ENCODE data around the gene PBLD. TPM values are rescaled to one million over a fixed set of nuclear protein-coding genes. Genes with fewer than 3 reads are reported as not detected.
"Not testable (repeated sequence)": the region's sequence is repeated elsewhere in the genome, so short reads cannot be mapped to it uniquely, and the experiment has no call there.

The PBLD gene
- polyA plus RNA-seq, 6 donors from 2014 or later: 0.77 to 2.0 (median 1.00) TPM; not detected in 1

DNA sequence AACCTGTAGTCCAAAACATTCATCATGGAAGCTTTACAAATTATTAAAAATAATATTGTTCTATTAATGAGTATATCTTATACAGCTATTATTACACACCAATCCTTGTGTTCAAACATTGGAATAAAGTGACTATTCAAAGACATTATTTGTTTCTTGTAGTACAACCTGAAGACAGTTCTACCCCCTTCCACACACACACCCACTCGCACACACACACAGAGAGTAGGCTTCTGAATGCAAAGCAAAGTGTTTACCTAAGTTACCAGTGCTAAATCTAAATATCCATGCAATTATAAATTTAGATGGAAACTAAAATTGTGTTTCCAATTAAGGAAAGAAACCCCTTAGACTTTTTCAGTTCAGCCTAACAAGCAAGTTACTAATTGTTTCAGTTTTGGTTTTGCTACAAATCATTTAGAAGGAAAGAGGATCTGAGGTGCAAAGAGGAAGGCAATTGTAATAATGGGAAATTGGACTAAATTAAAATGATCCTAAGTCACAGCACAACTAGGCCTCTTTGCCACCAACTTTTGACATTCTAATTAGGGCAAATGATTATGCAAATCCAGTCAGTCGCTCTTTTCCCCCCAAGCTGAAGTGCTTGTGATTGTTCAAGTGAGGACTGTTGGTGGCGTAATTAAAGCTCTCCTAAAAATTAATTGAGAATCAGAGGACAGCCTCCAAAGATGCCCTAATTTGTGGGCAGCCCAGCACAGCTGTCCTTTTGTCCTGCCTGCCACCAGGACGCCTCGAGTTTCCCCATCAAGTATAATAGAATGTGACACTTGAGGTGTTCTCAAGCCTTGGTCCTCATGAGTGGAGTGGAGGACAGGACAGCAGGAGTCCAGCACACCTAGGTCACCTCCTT is 80.9 kb downstream of the PBLD start:
- ATAC-seq (ENCODE audit: low read depth in 2 of 2) (no peak), DNase-seq (no peak)
- peaks cover 10 to 14% (median 13%) of the 10 kb centered on the region in 3 donors for H3K4me1 Mint-ChIP-seq
- H3K4me3 Mint-ChIP-seq: peak overlapping the region in 2 of 8 donors; percentile 23 to 35
- no peaks in the 10 kb centered on the region for H3K9me3 Mint-ChIP-seq
- no peaks in the 10 kb centered on the region for H3K36me3 Mint-ChIP-seq
- H3K27me3 Mint-ChIP-seq: no peaks in the 10 kb centered on the region
- H3K27ac Mint-ChIP-seq: peak overlapping the region in 2 of 6 donors; percentile 28 to 48

GRCh38 chr10:68251151-68251550 is 81.6 kb downstream of the PBLD start:
- no peak for DNase-seq
- no peaks in the 10 kb centered on the region for H3K9me3 Mint-ChIP-seq
- peaks cover 10 to 14% (median 13%) of the 10 kb centered on the region in 3 donors for H3K4me1 Mint-ChIP-seq
- no peak overlapping the region for H3K27ac Mint-ChIP-seq
- H3K27me3 Mint-ChIP-seq: no peaks in the 10 kb centered on the region
- no peak overlapping the region for H3K4me3 Mint-ChIP-seq
- ATAC-seq (ENCODE audit: low read depth in 2 of 2): no peak
- H3K36me3 Mint-ChIP-seq: no peaks in the 10 kb centered on the region

- no peak overlapping the region for H3K27ac Mint-ChIP-seq
- H3K27me3 Mint-ChIP-seq: no peaks in the 10 kb centered on the region
- H3K4me3 Mint-ChIP-seq: no peak overlapping the region
- no peaks in the 10 kb centered on the region for H3K36me3 Mint-ChIP-seq
- H3K4me1 Mint-ChIP-seq: peaks cover 10 to 14% (median 13%) of the 10 kb centered on the region in 3 donors
- DNase-seq (no peak), ATAC-seq (ENCODE audit: low read depth in 2 of 2) (no peak)
- H3K9me3 Mint-ChIP-seq: no peaks in the 10 kb centered on the region
These were observed 83.4 kb downstream of the PBLD start for GRCh38 chr10:68249297-68249696.

GRCh38 chr10:68247931-68248330 is 84.8 kb downstream of the PBLD start:
- ATAC-seq (ENCODE audit: low read depth in 2 of 2) (no peak), DNase-seq (no peak)
- no peak overlapping the region for H3K4me3 Mint-ChIP-seq
- H3K36me3 Mint-ChIP-seq: no peaks in the 10 kb centered on the region
- no peaks in the 10 kb centered on the region for H3K9me3 Mint-ChIP-seq
- H3K27me3 Mint-ChIP-seq: no peaks in the 10 kb centered on the region
- peaks cover 10 to 14% (median 13%) of the 10 kb centered on the region in 3 donors for H3K4me1 Mint-ChIP-seq
- H3K27ac Mint-ChIP-seq: no peak overlapping the region

GRCh38 chr10:68246397-68246796 is 86.3 kb downstream of the PBLD start:
- not testable (repeated sequence) for ATAC-seq (ENCODE audit: low read depth in 2 of 2); H3K4me3 Mint-ChIP-seq; DNase-seq; H3K9me3 Mint-ChIP-seq; H3K27ac Mint-ChIP-seq; H3K36me3 Mint-ChIP-seq; H3K27me3 Mint-ChIP-seq; H3K4me1 Mint-ChIP-seq

DNA sequence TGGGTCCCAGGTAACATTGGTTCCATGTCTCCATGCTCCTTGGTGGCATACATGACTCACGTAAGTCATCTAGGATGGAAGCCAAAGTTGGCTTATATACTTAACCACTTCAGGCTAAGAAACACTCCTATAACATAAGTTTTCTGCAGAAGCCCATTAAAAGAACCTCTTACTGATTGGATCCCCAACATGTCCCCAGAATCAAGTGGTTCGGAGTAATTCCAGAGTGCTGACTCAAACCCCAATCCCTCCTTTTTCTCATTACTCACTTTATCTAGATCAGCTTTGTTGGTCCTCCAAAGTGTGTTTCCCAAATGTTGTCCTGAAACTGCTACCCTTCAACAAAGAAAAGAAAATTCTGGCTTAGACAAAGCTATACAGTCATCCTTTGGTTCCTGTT is 90.7 kb downstream of the PBLD start:
- ATAC-seq (ENCODE audit: low read depth in 2 of 2): no peak

GRCh38 chr10:68239596-68240150 is 93.1 kb downstream of the PBLD start:
- Mint-ChIP-seq H3K36me3 (no peaks in the 10 kb centered on the region), H3K9me3 (no peaks in the 10 kb centered on the region), H3K27me3 (peaks cover 0 to 9% (median 8%) of the 10 kb centered on the region in 3 donors), H3K4me1 (no peaks in the 10 kb centered on the region), H3K4me3 (no peak overlapping the region), H3K27ac (no peak overlapping the region)
- ATAC-seq (ENCODE audit: low read depth in 2 of 2) (no peak), DNase-seq (no peak)

More for the DNA sequence above, 90.7 kb downstream of the PBLD start:
- no peak overlapping the region for H3K4me3 Mint-ChIP-seq
- H3K27ac Mint-ChIP-seq: no peak overlapping the region
- H3K9me3 Mint-ChIP-seq: no peaks in the 10 kb centered on the region
- peaks cover 0 to 9% (median 8%) of the 10 kb centered on the region in 3 donors for H3K27me3 Mint-ChIP-seq
- no peaks in the 10 kb centered on the region for H3K4me1 Mint-ChIP-seq
- no peaks in the 10 kb centered on the region for H3K36me3 Mint-ChIP-seq
- DNase-seq: no peak

DNA sequence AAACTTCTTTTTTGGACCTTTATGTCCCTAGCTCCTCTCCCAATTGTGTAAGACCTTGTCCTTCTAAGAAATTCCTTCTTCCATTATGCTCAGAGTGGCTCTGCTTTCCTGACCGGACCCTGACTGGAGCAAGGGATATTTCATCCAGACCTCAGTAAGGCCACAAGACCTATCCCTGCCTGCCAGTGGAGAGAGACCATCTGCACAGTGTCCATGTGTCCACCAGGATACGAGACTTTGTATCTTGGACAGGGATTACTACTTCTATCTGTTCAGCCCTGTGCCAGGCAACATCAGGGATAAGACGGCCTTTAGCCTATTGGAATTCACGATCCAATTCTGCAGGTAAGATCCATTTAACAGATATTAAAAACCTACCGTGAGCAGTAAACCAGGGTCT is 93.7 kb downstream of the PBLD start:
- no peak for DNase-seq
- no peak for ATAC-seq (ENCODE audit: low read depth in 2 of 2)
- peak overlapping the region in 1 of 6 donors; percentile 23 for H3K27ac Mint-ChIP-seq
- no peak overlapping the region for H3K4me3 Mint-ChIP-seq
- H3K36me3 Mint-ChIP-seq: no peaks in the 10 kb centered on the region
- no peaks in the 10 kb centered on the region for H3K4me1 Mint-ChIP-seq
- H3K27me3 Mint-ChIP-seq: peaks cover 0 to 9% (median 8%) of the 10 kb centered on the region in 3 donors
- H3K9me3 Mint-ChIP-seq: no peaks in the 10 kb centered on the region

- no peak overlapping the region for H3K4me3 Mint-ChIP-seq
These were observed 94.4 kb downstream of the PBLD start for GRCh38 chr10:68238371-68238770.

GRCh38 chr10:68237173-68237572 is 95.6 kb downstream of the PBLD start:
- DNase-seq (no peak), ATAC-seq (ENCODE audit: low read depth in 2 of 2) (no peak)
- no peaks in the 10 kb centered on the region for H3K4me1 Mint-ChIP-seq
- H3K27ac Mint-ChIP-seq: no peak overlapping the region
- H3K9me3 Mint-ChIP-seq: no peaks in the 10 kb centered on the region
- no peaks in the 10 kb centered on the region for H3K36me3 Mint-ChIP-seq
- H3K4me3 Mint-ChIP-seq: no peak overlapping the region
- peaks cover 11 to 21% (median 19%) of the 10 kb centered on the region in 3 donors for H3K27me3 Mint-ChIP-seq

More at GRCh38 chr10:68238371-68238770, 94.4 kb downstream of the PBLD start:
- Mint-ChIP-seq H3K27me3 (peaks cover 6 to 15% (median 12%) of the 10 kb centered on the region in 3 donors), H3K27ac (peak overlapping the region in 1 of 6 donors; percentile 42), H3K9me3 (no peaks in the 10 kb centered on the region), H3K36me3 (no peaks in the 10 kb centered on the region), H3K4me1 (no peaks in the 10 kb centered on the region)
- ATAC-seq (ENCODE audit: low read depth in 2 of 2) (no peak), DNase-seq (no peak)

- Mint-ChIP-seq H3K9me3 (no peaks in the 10 kb centered on the region), H3K27ac (peak overlapping the region in 2 of 6 donors; percentile 12 to 91), H3K4me1 (peaks cover 3 to 8% (median 7%) of the 10 kb centered on the region in 3 donors), H3K4me3 (no peak overlapping the region), H3K27me3 (peaks cover 17 to 21% (median 19%) of the 10 kb centered on the region in 3 donors), H3K36me3 (no peaks in the 10 kb centered on the region)
- DNase-seq (no peak), ATAC-seq (ENCODE audit: low read depth in 2 of 2) (no peak)
These were observed 97.1 kb downstream of the PBLD start for GRCh38 chr10:68235581-68235980.

GRCh38 chr10:68235111-68235510 is 97.6 kb downstream of the PBLD start:
- peaks cover 17 to 21% (median 19%) of the 10 kb centered on the region in 3 donors for H3K27me3 Mint-ChIP-seq
- H3K27ac Mint-ChIP-seq: no peak overlapping the region
- no peak for DNase-seq
- H3K4me3 Mint-ChIP-seq: no peak overlapping the region
- ATAC-seq (ENCODE audit: low read depth in 2 of 2): no peak
- H3K4me1 Mint-ChIP-seq: peaks cover 3 to 8% (median 8%) of the 10 kb centered on the region in 3 donors
- no peaks in the 10 kb centered on the region for H3K36me3 Mint-ChIP-seq
- no peaks in the 10 kb centered on the region for H3K9me3 Mint-ChIP-seq

DNA sequence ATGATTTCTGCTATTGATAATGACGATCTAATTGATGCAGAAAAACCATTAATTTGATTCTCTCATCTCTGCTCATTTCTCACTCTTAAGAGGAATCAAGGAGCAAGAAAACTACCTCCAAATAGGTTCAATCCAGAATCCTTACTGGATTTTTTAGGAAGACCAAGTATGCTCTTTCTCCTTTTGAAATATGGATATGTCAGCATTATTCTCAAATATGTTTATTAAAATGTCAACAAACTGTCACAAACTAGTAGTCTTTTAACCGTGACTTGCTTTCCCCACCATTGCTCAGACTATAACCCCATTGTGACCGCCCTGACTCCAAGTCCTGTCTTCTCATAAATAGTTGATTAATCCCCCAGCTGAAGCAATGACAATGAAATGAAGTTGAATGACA is 99.7 kb downstream of the PBLD start:
- H3K27me3 Mint-ChIP-seq: peaks cover 29 to 35% (median 29%) of the 10 kb centered on the region in 3 donors
- peak overlapping the region in 1 of 8 donors; percentile 9 for H3K4me3 Mint-ChIP-seq
- no peak for DNase-seq
- no peak overlapping the region for H3K27ac Mint-ChIP-seq
- peaks cover 3 to 8% (median 8%) of the 10 kb centered on the region in 3 donors for H3K4me1 Mint-ChIP-seq
- no peaks in the 10 kb centered on the region for H3K36me3 Mint-ChIP-seq
- no peaks in the 10 kb centered on the region for H3K9me3 Mint-ChIP-seq
- ATAC-seq (ENCODE audit: low read depth in 2 of 2): no peak
